ENCODE measurements around the gene GUCY2F.

DNA sequence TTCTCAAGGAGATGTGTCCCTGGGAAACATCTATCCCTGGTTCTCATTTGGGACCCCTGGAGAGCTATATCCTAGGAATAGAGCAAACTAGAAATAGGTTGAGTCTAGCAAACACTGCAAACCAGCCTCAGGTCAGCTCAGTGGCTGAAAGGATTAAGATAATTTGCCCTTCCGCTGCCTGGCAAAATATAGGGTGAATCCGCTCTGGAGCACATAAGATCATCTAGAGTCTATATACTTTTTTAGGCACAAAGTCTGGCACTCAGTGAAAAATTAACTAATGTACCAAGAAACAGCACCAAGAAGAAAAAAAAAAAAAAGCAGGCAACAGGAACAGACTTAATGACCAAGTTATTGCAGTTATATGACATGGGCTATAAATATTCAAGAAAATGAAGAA, 7.3 kb upstream of the GUCY2F start:
- TF ChIP-seq TAF1 (IDR thresholded peaks at IDR 0.05; ENCODE audit: low read depth, low read length) (no peak), POLR2AphosphoS5 (IDR thresholded peaks at IDR 0.05; ENCODE audit: low read depth, low read length) (no peak), POLR2A (IDR thresholded peaks at IDR 0.05; ENCODE audit: low read depth, low read length) (no peak), PAX5 (IDR thresholded peaks at IDR 0.05; ENCODE audit: insufficient read depth, low read length, severe bottlenecking) (no peak), SPI1 (IDR thresholded peaks at IDR 0.05; ENCODE audit: low read depth, low read length) (no peak), POU2F2 (IDR thresholded peaks at IDR 0.05; ENCODE audit: low read depth, low read length) (no peak)
